ENCODE measurements around the gene SYNGR1.

SYNGR1 gene, protein sequence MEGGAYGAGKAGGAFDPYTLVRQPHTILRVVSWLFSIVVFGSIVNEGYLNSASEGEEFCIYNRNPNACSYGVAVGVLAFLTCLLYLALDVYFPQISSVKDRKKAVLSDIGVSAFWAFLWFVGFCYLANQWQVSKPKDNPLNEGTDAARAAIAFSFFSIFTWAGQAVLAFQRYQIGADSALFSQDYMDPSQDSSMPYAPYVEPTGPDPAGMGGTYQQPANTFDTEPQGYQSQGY

DNA sequence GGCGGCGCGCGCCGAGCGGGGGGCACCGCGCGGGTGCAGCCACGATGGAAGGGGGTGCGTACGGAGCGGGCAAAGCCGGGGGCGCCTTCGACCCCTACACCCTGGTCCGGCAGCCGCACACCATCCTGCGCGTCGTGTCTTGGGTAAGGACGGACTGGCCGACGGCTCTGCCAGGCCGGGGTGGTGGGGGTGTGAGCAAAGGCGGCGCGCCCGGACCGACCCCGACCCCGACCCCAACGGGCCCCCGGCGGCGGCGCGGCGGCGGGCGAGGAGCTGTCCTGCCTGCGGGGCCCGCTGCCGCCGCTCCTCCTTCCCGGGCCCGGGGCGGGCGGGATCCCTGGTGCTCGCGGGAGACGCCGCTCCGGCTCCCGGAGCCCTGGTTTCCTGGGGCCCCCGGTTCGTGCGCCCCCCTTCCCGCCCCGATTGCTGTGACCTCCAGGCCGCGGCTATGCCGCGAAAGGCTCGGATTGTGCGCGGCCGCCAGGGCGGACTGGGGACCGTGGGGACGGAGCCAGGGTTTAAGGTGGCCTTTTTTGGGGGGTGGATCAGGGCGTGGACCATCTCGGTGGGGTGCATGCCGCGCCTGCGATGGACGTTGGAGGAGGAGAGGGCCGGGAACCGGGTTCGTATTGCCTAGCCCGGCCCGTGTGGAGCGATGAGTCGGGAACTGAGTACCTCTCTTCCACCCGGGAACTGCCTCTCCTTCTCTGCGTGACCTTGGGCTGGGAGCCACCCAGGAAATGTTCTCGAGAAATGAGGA lies at the start of gene SYNGR1:
SYNGR1 (plus strand) TSS at position 25 of the 760 bp plus-strand sequence; CDS start at position 45, 20 bp downstream.
- no peak for FAIRE-seq

DNA sequence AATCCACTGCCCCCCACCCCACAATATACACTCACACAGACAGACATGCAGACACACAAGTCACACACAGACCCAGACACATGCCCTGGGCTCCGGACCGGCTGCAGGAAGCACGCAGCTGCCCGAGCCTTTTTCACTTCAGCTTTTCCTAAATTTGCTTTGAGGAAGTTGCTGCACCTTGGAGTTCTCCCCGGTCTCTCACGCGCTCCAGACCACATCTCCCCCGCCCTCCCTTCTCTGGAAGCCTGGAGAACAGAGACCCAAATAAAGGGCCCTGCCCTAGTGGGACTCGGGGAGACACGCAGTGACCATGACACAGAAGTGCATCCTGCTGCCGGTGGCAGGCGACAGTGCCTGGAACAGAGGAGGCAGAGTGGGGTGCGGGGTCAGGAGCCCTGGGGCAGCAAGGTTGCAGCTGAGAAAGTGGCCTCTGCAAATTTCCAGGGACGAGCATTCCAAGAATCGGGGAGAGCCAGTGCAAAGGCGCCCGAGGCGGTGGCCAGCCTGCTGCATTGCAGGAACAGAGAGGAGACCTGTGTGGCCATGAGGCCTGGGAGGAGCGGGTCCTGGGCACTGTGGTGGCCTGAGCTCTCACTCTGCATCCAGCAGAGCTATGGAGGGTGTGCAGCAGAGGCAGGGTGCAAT lies 49.5 kb upstream of the SYNGR1 start:
- no peak for FAIRE-seq

DNA sequence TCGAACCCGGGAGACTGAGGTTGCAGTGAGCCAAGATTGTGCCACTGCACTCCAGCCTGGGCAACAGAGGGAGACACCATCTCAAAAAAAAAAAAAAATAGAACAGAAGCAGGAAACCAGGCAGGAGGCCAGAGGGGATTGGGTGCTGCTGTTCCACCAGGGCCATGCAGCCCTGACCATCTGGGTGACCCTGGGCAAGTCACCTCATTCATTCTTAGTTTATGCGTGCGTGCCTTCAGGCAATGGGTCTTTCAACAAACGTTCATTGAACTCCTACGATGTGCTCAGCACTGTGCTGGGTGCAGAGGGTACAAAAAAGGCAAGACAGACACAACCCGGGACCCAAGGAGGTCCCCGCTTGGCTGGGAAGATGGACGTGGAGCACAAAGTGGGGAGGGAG lies 48.7 kb upstream of the SYNGR1 start:
- FAIRE-seq, result no peak

DNA sequence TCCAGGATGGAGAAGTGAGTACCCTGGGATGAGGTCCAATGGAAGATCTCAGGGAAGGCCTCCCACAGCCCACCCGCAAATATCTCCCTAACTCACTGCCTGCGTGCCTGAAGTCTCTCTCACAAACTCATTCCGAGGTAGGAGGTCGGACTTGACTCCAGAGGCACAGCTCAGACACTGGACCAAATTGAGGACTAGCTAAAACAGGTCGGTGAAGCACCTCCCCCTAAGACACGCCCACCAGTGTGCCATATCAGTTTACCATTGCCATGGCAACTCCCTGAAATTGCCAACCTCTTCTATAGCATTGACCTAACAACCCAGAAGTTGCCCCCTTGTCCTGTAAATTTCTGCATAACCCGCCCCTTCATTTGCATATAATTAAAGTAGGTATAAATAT lies 47.9 kb upstream of the SYNGR1 start:
- no peak for FAIRE-seq

DNA sequence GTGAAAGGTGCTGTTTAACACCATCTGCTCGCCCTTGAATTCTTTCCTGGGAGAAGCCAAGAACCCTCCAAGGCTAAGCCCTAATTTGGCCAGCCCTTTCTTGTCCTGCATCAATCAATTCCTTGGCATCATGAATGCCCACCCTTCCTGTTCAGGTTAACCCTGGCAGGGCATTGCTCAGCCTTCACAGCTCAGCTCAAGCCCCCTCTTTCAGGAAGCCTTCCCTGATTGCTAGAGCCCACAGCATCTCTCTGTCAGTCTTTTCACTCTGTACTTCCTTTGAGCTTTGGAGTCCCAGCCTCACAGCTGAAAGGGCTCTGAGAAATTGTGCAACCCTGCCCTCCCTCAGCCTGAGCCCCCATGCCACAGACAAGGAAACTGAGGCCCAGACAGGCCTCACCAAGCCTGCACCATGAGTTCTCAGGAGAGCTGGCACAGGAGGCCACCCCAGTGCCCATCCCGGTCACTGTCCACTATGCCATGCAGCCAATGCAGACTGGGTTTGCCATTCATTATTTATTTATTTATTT lies 47.3 kb upstream of the SYNGR1 start:
- FAIRE-seq, result no peak

DNA sequence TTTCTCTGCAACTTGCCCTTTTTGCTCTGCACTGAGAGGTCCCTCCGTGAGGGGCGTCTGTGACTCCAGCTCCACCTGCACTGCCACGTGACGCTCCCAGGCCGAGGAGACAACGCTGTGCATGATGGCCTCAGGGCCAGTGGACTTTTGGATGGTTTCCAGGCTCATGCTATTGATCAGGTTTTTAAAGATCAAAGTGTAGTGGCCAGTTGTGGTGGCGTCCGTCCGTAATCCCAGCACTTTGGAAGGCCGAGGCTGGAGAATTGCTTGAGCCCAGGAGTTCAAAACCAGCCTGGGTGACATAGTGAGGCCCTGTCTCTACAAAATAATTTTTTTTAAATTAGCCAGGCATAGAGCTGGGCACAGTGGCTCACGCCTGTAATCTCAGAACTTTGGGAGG lies 46.4 kb upstream of the SYNGR1 start:
- no peak for FAIRE-seq

DNA sequence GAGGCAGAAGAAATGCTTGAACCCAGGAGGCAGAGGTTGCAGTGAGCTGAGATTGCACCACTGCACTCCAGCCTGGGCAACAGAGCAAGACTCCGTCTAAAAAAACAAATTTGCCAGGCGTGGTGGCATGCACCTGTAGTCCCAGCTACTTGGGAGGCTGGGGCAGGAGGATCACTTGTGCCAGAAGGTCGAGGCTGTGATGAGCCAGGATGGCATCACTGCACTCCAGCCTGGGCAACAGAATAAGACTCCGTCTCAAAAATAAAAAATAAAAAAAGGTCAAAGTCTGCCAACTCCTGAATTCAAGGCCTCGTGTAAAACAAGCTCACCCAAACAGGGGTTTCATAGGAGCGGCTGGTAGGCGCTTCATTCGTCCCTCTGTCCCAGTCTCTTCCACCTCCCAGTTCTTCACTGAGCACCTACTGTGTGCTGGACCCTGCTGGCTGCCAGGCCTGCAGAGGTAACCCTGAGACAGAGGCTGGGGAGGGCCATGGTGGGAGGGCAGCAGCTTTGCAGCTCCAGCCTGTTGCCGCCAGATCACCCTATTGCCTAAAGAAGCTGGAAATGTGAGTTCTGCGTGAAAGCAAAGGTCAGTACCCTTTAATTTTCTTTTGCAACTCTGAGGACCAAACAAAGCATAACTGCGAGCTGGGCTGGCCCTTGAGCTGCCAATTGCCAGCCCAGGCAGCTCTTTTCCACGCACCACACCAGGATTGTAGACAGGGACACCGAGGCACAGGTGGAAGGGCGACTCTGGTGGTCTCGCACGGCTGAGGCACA lies 45.7 kb upstream of the SYNGR1 start:
- no peak for FAIRE-seq

DNA sequence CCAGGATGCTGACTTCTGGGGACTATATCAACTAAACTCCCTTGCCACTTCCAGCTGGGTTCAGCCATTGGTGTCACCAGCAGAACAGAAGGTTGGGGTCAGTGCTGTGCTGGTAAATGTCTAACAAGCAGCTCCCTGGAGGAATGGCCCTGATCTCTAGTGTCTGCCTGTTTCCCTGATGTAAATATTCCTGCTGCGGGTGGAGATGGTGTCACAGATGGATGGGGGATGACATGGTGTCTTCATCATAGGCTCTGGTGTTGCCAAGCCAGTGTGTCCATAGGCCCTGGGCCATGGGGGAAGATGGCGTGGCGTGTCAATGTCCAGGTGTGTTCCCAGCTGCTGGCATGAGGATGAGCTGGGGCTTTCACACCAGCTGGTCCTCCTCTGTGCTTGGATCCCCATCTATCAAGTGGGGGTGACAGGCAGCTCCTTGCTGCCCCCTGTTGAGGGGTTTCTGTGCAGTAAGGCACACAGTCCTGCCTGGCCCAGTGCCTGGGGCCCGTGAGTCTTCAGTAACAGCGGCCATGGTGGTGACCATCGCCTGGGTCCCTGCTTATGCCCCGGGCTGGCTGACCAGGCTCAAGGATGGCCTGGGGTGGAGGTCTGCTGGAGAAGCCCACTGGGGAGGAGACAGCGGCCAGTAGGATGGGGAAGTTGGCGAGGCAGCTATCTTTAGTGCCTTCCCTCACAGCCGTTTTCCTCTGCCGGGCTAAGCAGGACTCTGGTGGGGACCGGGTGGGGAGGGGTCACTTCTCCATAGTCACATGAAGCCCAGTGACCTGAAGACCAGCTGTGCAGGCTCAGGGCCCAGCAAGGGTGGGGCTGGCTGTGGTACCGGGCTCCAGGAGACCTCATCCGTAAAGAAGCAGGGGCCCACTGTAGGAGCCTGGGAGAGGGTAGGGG lies 43.1 kb upstream of the SYNGR1 start:
- FAIRE-seq, result no peak

DNA sequence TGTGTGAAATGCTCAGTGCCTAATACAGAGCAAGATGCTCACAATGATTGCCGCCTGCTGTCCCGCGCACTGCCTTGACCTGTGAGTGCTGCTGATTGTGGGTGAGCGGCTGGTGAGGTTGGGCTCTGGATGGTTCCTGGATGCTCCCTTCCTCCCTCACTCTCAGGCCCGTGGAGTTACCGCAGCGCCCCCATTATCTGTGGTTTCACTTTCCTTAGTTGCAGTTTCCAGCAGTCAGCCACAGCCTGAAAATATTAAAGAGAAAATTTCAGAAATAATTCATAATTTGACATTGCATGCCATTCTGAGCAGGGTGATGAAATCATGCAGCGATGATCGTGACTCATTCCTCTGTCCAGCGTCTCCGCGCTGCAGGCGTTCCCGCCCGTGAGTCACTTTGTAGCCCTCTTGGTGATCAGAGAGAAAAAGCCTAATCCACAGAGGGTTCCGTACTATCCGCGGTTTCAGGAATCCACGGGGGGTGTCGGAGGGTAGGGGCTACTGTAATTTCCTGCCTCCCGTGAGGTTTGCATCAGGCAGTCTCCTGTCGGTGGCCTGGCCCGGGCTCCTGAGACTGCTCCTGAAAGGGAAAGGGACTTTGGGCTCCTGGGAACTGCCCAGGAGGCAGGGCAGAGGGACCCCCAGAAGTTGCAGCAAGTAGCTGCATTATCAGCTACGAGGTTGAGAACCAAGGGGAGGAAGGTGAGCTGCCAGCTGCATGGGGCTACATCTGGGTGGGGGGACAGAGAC lies 41.0 kb upstream of the SYNGR1 start:
- FAIRE-seq, result no peak

DNA sequence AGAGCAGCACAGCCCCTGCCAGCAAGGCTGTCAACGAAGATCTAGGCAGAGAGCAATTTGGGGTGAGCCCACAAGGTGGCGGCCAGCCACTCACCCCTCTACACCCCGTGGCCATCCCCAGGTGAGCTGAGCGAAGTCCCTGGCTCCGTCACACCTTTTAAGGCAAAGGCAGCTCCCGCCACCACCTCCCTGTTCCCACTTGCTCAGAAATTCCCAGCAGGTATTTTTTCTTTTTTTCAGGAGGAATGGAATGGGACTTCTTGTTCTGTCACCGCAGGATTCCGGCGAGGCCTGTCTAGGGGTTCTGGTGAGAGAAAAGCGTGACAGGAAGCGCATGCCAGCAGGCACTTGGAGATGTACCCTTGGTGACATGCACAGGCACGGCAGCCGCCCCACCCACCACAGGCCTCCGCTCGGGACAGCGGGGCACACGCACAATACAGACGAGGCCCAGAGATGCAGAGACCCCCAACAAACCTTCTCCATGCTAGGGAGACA lies 40.4 kb upstream of the SYNGR1 start:
- no peak for FAIRE-seq

DNA sequence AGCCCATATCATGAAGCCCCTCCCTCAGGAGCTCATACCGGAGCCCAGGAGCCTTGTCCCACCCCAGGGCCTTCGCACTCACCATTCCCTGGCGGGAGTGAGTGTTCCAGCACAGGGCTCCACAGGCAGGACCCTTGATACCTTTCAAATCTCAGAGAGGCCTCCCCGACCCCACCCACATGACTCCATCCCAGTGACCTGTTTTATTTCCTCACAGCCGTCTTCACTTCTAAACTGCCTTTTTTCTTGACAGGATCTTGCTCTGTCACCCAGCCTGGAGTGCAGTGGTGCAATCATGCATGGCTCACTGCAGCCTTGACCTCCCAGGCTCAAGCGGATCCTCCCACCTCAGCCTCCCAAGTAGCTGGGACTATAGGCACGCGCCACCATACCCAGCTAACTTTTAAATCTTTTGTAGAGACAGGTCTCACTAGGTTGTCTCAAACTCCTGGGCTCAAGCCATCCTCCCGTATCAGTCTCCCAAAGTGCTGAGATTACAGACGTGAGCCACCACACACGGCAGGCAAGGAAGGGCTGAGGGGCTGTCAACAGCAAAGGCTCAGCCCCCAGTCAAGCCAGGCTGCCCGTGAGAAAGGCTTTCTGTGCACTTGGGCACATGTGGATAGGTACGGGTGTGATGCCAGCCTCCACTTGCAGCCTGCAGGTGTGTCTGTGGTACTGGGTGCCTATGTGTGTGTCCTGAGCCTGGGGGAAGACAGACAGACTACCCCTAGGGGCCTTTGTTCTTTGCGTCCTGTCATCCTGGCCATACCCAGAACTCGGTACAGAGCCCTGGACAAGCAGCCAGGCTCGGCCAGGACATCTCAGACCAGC lies 39.7 kb upstream of the SYNGR1 start:
- no peak for FAIRE-seq

DNA sequence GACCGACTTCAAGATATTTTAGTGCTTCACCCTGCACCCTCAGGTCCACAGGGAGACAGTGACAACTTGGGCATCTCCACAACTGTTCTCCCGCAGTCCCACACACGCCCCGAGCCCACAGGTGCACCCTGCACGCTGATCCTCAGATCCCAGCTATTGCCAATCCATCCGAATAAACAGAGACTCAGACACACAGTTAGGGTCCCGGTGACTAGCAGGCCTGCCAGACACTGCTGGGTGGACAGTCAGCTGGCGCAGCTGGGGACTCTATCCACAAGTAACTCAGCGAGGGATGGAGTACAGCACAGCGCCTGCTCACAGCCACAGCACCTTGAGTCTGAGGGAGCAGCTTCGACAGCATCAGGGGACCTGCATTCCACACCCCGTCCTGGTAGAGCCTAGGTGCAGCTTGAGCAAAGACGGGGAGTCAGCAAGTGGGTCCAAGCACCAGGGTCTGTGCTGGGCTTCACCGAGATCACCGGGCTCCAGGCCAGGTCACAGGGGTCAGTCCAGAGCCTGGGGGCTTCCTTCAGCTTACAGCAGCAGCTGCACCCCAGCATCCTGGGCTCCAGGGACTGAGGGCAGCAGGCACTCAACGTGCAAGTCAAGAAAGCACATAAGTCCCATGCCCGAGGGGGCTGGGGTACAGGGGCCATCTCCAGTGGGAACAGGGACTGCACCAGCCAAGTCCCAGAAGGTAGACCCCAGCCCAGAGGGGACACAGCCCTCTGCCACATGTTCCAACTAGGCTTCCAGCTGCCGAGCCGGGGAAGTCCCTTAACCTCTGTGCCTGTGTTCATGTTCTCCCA lies 38.0 kb upstream of the SYNGR1 start:
- no peak for FAIRE-seq

DNA sequence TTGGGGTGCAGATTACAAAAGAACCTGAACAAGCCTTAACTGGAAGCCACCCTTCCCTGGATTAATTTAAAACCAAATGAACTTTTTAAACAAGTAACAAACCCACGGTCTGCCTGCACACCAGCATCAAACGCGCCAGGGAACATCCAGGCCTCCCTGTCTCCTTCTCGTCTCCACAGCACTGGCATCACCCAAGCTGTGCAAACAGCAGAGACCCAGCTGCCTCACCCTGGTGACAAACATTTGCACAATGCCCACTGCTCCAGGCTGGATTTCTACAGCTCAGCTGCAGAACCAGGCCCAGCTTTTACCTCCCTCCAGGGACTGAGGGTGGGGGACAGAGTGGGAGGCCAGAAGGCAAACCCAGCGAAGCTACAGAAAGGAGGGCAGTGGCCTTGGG lies 37.4 kb upstream of the SYNGR1 start:
- FAIRE-seq, result no peak

DNA sequence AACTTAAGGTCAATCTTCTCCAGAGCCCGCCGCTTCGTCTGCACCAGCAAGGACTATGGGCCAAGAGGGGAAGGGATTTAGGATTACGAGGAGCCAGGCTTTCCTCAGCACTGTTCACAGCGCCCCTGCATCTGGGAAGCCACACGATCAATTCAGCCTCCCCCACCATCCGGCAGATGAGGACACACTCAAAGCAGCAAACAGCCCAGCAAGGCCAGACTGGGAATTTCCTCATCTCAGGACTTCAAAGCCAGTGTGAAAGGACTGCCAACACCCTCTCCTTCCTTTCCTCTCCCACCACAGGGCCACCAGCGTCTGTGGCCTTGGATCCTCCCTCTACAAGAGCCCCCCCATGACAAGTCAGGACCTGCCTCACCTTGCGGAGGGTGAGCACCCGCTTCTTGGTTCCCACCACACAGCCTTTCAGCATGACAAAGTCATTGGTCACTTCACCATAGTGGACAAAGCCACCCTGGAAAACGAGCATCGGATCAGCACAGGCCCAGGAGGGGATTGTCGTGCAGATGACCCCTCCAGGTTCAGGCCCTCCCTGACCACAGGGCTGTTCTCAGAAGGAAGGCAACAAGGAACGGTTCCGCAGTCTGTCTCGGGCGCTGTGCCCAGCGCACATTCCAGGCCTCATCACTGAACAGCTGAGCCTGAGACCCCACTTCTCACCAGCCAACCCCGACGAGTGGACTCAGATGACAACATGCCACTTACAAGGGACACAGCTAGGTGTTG lies 36.4 kb upstream of the SYNGR1 start:
- FAIRE-seq, result no peak

DNA sequence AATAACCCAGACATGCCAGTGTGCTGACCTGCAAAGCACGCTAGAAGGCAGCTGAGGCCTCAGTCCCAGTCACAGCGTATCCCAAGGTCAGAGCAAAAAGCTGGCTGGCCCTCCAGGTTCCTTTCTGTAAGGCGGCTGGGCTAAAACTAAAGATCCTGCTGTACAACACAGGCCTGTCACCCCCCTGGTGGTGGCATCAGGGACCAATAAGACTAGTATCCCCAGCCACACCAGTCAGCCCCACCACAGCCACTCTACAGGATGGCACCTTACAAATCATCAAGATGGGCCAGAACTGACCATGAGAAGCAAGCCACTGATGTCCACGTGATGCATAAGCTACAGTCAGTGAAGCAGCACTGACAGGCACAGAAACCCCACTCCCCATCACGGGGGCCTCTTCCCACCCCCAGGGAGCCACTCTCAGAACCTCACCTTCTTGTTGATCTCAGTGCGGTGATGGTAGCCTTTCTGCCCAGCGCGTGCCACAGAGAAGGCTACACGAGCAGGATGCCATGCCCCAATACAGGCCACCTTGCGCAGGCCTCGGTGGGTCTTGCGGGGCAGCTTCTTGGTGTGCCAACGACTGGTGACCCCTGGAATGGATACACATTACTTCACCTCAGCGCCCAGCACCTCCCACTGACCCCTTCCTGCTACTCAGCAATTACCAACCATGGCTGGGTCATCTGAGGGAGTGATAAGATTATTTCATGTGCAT lies 35.4 kb upstream of the SYNGR1 start:
- no peak for FAIRE-seq

DNA sequence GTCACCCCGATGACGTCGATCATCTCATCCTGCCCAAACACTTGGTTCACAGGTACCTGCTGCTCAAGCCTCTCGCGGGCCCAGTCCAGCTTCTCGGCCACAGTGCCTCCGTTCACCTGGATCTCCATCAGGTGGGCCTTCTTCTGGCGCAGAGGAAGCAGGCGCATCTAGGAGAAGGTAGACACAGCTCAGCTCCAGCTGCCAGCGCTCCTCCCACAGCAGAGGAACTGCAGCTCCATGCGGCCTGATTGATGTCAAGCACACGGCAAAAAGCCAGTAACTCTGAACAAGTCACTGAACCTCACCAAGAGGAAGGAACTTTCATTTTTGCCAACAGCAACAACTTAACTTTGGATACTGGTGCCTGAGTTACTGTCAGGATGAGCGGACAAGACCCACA lies 34.4 kb upstream of the SYNGR1 start:
- no peak for FAIRE-seq

DNA sequence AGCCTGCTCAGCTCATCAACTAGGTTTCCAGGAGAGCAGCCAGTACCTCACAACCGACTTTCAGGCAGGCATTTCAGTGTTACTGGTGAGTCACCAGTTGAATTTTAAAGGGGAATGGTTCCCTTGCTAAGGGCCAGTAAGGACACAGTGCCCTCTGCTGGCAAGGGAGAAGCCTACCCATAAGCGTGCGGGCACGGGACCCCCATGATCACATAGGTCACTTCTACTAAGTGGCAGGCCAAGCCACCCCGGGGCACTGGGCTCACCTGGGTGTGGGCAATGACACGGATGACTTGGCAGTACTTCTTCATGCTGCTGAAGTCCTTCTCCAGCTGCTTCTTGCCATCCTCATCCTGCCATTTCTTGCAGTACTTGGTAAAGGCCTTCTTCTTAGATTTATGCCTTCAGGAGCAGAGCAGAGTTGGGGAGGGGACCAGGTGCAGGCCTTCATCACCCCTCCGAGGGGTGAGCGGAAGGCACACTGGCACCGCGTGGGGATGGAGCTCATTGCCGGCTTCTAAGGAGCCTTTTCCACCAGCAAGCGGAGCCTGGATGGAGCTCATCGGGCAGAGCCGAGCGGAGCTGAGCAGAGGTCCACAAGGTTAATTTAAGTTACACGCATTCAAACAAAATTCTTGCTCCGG lies 33.2 kb upstream of the SYNGR1 start:
- FAIRE-seq, result no peak
